Fibroblast of skin of right quadriceps (primary cell): ENCODE results near the gene ACAN.
A peak's percentile ranks its signal among the peaks of the same experiment; 100 is the strongest.

Experiments
- DNase-seq: peaks from one replicate; pipeline ENCODE4 v3.0.0-alpha.2; 2013

The ACAN gene

DNA sequence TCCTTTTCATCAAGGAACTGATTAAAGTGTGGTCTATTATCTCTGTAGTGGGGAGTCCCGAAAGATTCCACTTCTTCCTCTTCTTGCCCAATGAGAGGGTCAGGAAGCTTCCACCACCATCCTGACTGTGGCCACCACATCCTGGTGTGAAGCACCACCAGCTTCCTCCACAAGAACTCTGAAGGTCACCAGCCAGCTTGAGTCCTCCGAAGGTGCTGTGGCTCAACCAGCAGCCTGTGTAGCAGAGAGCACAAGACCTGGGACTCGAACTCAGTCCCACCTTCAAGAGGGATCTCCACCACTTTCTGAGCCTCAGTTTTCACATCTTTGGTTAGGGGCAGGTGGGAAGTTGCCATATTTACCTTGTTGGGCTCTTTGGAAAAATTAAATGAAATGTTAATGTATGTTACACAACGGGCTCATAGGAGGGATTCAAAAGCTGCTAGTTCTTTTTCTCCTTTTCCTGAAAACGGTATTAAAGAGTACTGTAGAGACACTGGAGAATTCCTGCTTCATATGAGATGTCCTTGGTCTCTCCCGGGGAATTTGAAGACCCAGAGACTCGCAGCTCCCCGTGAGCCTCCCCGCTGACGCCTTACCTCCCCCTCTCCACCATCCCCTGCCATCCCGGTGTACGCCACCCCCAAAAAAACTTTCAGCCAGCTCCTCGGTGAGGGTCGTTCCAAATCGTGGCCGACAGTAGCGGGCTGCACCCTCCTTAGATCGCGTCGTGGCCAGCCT, 816 bp upstream of the ACAN start:
- no peak for DNase-seq

DNA sequence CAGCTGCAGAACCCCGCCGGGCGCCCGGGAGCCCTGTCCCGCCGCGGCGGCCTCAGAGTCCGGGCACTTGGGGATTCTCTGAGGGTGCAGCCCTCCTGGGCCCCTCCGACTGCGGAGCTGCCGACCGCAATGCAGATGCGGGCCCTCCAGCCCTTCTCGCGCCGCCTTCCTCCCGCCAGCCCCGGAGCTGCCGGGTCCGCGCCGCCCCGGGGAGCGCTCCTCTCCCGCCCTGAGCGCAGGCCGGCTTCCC, 320 bp upstream of the ACAN start:
- no peak for DNase-seq

DNA sequence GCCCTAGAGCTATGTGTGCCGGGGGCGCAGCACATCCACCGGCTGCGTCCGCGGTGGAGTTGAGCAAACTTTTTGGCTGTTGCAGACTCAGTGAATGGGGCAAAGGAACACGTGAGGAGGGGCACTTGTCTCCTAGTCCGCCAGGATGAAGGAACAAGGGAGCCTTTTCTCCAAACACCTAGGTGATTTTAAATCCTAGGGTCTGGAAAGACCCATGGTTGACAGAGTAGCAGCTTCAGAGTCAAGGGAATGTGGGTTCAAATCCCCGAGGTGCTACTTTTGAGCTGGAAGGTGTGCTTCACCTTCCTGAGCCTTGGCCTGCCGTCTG, 648 bp downstream of the ACAN start:
- DNase-seq, result no peak

DNA sequence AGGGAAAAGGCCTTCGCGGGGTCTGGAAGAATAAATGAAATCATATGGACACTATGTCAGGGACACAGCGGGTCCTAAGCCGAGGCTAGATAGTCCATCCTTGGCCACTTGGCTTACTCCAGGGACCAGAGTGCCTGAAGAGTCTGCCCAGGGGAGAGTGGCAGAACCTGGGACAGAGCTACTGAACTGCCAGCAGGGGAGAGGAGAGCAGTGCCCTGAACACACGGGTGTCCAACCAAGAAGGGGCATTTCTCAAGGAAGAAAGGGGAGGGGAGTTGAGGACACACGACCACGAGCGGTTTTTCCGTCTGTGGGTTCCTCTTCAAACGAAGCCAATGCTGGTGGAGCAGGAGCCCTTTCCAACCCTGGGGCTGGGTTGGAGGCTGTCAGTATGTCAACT, 1.0 kb downstream of the ACAN start:
- DNase-seq, result no peak

DNA sequence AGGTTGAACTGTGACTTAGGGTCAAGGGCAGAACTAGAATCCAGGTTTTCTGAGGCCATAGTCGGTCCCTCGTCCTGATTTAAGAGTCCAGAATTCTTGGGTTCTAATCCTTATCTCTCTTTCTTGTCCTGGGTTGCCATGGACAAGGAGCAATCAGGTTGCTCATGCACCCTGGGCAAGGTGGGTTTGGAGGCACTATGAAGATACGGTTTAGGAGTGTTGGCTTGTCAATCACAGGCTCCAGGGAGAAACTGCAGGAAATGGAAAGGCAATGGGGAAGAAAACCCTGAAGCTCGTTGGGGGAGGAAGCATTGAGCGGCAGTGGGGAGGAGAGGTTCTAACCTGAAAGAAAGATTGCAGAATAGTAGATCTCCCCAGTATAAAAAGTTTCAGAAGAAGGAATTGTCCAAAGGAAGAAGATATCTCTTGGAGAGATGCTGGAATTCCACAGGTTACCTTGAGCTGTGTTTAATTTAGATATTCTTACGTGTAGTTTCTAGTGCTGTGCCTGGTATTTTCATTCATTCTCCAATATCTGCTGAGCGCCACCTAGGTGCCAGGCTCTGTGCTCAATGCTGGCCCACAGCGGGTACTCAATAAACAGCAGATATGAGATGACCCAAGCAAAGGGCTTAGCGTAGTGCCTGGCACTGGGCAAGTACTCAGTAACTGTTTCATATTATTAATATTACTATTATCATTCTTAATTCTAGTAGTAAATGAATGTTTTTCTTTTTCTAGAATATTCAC, 2.0 kb downstream of the ACAN start:
- DNase-seq, result no peak

DNA sequence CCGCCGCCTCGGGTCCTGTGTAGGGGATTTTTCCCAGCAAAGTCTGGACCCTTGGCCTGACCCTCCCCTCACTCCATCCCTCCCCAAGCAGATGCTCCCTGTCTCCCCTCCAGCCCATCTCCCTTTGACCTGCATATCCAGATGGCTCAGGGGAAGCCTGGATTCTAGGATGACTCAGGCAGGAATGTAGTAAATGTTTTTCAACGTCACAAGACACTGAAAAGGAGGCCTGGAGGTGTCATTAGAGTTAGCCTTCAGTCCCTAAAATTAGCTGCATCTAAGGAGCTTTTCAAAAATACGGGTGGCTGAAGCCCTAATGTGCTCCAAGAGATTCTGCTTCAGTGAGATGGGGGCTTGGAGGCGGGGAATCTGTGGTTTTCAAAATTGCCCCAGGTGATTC, 7.2 kb downstream of the ACAN start:
- DNase-seq, result peak; percentile 62

DNA sequence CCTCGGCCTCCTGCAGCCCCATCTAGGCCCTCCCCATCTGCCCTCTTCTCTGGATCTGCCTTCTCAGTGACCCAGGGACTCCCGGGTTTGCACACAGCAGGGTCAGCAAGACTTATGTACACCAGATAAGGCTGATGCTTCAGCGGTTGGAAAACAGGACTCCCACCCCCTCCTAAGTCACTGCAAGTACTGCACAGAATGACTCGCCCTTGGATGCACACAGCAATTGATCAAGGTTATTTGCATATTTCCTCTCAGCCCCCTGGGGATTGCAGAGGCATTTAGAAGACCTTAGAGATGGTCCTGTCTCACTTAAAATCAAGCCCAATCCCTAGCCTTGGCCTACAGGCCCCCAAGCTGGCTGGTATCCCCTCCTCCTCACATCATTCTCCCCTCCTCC, 8.9 kb downstream of the ACAN start:
- peak; percentile 50 for DNase-seq

DNA sequence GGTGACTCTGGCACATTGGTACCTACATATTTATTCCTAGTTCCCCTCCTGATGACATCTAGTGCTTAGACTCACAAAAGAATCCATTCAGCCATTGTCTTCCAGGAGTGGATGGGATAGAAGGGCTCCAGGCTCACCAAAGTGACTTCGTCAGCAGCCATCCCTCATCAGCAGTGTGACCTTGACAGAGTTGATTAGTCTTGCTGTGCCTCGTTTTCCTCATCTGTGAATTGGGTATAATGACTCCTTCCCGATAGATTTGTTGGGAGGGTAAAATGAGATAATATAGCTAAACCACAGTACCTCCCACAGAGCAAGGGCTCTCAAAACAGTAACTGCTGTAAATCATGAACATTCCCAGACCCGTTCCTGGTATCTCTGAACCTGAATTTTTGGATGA, 10.7 kb downstream of the ACAN start:
- DNase-seq, result no peak

DNA sequence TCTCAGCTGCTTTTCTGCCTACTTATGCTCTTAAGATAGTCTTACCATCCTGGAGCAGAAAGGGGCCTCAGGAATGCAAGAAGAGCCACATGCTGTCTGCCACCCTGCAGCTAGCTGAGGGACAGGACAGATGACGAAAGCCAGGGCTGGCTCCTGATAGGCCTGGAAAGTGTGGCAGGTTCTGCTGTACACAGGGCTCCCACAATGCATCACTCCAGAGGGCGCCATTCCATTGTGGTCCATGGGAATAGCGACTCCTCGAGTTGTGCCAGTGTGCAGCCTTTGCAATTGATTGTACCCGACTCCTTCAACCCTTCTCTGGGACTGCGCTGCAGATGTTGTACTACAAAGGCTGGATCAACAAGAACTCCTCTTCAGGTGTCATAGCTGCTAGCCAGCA, 11.2 kb downstream of the ACAN start:
- DNase-seq, result no peak

DNA sequence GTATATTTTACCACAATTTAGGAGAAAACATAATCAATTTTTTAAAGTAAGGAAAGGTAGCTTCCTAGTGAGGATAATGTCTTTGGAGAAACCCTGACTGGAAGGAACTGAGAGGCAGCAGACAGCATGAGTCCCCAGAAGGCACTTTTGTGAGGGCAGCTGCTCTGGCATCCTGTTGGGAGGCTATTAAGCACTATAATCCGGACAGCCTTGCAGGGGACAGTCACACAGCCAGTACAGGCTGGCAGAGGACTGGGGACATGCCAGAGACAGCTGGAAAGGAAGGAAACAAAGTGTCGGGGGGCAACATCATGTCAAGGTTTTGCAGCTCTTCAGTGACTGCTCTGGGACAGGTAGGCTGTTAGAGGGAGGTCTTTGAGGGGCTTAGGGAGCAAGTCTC, 15.7 kb downstream of the ACAN start:
- no peak for DNase-seq

DNA sequence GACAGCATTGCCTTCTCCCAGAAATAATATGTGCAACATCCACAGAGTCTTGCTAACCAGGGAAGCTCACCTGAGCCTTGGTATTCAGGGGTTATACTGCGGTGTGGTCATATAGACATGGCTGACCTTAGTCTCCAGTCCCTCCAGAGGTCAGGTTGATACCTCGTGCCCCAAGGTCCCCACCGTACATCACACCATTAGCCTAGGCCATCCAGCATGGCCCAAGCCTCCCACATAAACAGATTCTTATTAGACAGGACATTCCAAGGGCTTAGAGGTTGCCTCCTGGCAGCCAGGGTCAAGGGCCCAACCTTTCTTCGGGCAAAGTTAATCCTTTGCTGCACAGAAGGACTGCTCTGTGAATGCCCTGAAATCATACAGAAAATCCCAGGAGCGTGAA, 18.8 kb downstream of the ACAN start:
- no peak for DNase-seq

DNA sequence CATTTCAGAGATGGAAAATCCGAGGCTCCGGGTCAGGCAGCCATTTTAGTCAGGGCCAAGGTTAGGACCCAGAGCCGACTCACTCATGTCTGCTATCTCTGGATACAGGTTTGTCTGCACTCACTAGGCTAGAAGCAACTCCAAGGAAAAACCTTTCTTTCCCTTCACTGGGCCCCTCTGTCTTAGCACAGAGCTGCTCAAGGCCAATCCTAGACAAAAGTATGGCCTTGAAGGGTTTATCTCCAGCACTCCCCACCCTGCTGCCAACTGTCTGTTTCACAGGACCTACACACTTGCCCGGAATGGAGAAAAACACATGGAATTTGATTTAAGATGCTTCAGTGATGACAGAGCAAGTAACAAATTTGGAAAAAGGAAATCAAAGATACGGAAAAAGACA, 25.6 kb downstream of the ACAN start:
- no peak for DNase-seq

DNA sequence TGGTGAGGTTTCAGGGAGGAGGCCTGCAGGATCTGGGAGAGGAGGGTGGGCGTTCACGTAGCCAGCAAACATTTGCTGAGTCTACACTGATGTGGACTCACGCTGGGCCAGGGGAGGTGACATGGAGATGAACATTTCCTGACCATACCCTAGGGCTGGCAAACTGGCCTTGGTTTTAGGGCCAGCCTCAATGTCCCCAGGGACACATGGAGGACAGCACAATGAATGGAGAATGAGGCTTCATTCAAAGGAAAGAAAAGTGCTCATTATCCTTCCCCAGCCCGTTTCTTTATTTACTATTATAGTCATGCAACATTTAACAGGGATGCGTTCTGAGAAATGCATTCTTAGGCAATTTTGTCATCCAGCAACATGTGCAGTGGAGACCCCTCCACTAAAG, 26.8 kb downstream of the ACAN start:
- no peak for DNase-seq

DNA sequence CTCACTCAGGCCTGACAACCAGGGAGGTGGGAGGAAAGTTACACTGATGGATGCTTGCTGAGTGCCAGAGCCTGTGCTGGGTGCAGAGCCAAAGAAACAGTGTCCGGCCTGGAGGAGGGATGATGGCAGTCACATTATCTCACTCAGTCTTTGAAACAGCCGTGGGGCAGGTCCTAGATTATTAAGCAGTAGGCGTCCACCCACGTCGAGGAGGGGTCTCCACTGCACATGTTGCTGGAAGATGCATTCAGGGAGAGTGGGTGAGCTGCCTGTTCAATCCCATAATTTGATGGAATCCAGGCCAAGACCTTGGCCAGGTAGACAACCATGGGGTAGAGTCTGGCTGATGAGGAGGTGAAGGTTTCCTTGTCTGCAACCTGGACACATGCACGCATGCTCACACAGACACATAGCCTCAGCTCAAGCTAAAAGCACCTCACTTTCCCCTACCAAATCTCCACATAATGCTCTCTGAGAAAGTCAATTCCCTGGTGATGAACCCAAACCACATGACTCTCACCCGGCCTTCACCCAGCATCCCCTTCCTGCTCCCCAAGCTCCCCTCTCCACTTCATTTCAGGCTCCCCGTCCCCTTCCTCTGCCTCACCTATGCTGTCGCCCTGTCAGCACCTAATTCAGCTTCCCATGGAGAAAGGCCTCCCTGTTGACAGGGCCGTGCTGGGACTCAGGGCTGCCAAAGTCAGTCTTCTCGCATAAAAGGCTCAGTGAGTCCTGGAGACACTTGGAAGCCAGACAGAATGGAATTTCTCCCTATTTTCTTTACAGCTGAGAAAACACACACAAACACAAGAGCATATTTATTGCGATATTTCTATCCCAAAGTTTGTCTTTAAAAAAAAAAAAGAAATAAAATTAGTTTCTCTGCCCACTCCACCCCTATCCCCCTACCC, 29.8 kb downstream of the ACAN start:
- no peak for DNase-seq

DNA sequence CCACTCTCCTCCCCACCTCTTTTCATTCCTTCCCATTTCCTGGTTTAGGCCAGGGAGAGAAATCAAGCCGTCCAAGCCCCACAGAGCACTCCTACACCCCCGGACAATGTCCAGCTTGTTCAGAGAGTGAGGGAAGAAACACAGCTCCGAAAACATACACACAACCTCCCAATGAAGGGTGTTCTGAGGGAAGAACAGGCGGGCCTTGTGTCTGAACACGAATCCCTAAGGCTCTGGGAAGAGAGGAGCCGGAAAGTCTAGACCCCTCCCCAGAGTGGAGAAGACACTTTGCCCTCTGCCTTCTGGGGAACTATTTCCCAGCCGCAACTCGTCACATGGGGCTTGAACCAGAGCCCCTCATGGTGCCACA, 30.5 kb downstream of the ACAN start:
- peak; percentile 12 for DNase-seq

DNA sequence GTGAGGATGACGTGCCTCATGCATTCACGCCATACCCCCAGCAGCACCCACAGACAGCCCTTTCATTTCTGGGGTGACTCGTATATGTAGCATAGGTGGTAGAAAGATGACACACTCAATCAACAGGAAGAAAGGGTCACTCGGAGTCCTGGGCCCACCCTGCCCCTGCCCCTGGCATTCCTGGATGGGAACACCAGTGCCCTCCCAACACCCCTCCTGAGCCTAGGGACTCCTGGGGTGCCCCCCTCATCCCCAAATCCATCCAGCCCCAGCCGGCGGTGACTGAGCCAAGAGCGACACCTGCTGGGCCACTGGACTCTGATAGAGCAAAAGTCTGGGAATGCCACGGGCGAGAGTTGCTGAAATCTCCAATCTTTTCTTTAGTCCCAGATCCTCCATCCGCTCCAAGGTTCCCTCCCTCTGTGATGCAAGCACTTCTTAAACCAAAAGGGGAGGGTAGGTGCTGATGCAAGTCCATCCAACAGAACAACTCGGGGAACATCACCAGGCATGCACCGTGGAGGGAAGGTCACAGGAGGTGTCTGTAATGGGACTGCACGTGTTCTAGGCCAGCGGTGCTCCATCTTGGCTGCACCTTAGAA, 31.1 kb downstream of the ACAN start:
- DNase-seq, result peak; percentile 64

DNA sequence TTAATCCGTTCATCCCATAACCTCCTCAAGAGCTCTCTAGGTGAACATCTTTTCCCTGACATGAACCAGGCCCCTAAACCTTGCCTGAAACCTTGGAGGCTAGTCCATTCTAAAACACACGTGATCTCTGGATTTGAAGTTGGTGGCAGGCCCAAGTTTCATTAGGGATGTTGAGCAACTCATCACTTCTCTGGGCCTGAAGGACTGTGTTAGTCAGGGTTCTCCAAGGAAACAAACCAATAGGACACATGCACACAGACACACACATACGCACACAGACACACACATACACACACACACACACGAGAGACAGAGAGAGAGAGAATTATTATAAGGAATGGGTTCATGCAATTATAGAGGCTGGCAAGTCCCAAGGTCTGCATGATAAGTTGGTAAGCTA, 31.9 kb downstream of the ACAN start:
- no peak for DNase-seq

DNA sequence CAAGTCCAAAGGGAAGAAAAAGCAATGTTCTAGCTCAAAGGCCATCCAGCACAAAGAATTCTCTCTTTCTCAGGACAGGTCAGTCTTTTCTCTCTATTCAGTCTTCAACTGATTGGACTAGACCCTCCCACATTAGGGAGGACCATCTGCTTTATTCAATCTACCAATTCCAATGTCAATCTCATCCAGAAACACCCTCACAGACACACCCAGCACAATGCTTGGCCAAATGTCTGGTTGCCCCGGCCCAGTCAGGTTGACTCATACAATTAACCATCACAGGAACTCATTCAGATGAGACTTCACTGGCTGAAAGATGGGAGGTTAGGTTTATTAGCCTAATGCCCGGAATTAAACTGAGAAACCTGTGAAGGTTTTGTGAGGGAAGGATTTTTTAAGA, 32.4 kb downstream of the ACAN start:
- DNase-seq, result peak; percentile 35

DNA sequence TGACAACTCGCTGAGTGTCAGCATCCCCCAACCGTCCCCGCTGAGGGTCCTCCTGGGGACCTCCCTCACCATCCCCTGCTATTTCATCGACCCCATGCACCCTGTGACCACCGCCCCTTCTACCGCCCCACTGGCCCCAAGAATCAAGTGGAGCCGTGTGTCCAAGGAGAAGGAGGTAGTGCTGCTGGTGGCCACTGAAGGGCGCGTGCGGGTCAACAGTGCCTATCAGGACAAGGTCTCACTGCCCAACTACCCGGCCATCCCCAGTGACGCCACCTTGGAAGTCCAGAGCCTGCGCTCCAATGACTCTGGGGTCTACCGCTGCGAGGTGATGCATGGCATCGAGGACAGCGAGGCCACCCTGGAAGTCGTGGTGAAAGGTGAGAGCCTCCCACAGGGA, 35.4 kb downstream of the ACAN start:
- no peak for DNase-seq

DNA sequence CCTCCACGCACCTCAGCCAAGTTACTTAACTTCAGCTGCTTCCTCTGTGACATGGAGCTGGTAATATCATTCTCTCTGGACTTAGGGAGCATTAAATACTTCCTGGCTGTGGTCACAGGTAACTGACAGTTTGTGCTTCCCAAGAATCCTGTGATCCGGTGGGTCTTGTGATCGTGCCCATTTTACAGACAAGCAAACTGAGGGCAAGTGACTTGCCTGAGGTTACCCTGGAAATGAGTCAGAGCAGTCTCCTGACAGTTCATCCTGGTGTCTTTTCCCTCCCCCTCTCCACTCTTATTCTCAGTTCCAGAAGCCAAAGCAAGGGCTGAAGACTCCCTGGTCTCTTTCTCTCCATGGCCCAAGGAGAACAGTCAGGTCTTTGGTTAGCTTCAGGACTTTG, 35.9 kb downstream of the ACAN start:
- no peak for DNase-seq

DNA sequence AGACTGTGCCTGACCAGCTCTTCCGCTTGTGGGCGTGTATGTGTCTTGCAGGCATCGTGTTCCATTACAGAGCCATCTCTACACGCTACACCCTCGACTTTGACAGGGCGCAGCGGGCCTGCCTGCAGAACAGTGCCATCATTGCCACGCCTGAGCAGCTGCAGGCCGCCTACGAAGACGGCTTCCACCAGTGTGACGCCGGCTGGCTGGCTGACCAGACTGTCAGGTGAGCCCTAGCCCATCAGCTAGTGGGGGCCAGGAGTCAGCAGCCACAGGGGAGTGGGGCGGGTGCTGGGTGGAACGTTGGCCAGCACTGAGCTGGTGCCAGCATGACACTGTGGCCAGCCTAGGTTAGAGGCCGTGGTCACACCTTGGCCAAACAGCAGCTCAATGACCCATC, 36.7 kb downstream of the ACAN start:
- DNase-seq, result no peak

DNA sequence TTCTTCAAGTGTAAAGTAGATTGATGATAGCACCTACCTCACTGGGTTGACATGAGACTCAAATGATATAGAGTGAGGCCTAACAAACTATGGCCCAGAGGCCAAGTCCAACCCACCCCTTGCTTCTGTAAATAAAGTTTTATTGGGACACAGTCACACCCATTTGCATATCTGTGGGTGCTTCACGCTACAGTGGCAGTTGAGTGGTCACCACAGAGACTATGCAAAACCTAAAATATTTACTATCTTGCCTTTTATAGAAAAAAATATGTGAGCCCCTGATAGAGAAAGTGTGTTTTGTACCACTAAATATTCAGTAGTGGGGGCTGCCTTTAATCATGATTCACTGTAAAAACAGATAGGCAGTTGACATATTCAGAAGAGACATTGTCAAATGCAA, 38.0 kb downstream of the ACAN start:
- no peak for DNase-seq

DNA sequence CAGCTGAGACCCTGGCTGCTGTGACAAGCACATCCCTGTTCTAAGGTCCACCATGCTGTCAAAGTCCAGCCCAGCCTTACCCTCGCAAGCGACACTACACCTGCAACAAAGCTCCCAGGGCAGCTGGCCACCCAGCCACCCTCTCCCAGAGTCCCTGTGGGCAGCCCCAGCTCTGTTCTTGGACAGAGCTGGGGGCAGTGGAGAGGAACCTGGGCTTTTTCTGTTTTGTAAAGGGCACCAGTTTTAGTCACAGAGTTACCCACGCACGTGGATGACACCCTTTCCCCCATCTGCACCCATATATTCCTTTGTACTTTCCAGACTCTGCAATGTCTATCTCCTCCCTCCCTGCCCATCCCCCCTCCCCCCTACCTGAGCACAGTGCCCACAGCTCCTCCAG, 38.9 kb downstream of the ACAN start:
- DNase-seq, result no peak

DNA sequence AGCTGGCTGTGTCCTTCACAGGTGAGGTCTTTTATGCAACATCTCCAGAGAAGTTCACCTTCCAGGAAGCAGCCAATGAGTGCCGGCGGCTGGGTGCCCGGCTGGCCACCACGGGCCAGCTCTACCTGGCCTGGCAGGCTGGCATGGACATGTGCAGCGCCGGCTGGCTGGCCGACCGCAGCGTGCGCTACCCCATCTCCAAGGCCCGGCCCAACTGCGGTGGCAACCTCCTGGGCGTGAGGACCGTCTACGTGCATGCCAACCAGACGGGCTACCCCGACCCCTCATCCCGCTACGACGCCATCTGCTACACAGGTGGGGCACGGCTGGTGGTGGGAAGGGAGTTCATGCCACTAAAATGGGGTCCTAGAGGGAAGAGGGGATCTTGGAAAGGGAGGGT, 40.1 kb downstream of the ACAN start:
- DNase-seq, result no peak
